ENCODE data around the gene ACBD4.

ACBD4 gene

GRCh38 chr17:45186801-45187354, 51.4 kb downstream of the ACBD4 start:
- DNase-seq (ENCODE audit: low read depth): no peak
- no peak for TF ChIP-seq CTCF (conservative IDR thresholded peaks at IDR 0.05; ENCODE audit: low read length)
- no peak overlapping the region for H3K4me3 ChIP-seq (ENCODE audit: low read length)

- no peak for DNase-seq (ENCODE audit: low read depth)
- H3K4me3 ChIP-seq (ENCODE audit: low read length): no peak overlapping the region
- TF ChIP-seq CTCF (conservative IDR thresholded peaks at IDR 0.05; ENCODE audit: low read length): no peak
These were observed 53.5 kb downstream of the ACBD4 start for GRCh38 chr17:45189009-45189408.

- DNase-seq (ENCODE audit: low read depth): no peak
- no peak overlapping the region for H3K4me3 ChIP-seq (ENCODE audit: low read length)
- no peak for TF ChIP-seq CTCF (conservative IDR thresholded peaks at IDR 0.05; ENCODE audit: low read length)
These were observed 55.2 kb downstream of the ACBD4 start for GRCh38 chr17:45190503-45191255.

All from AG10803 (cell line).